GM21717 (cell line): ENCODE measurements around the gene SLC15A3.

ENCODE experiments used
- ATAC-seq: cut with Tn5 transposase; IDR thresholded peaks from one replicate; pipeline ENCODE4 v1.9.1; 2021; ENCODE audit warnings: mild to moderate bottlenecking, moderate library complexity; ENCODE audit not compliant: unreplicated experiment

Gene SLC15A3

GRCh38 chr11:60899046-60899936 is 52.7 kb downstream of the SLC15A3 start:
- ATAC-seq, result no peak

- ATAC-seq, result no peak
Observed at GRCh38 chr11:60897496-60897895, 54.5 kb downstream of the SLC15A3 start.

GRCh38 chr11:60895687-60896086 is 56.3 kb downstream of the SLC15A3 start:
- no peak for ATAC-seq

GRCh38 chr11:60891103-60891741 is 60.8 kb downstream of the SLC15A3 start:
- no peak for ATAC-seq

GRCh38 chr11:60890696-60891095 is 61.3 kb downstream of the SLC15A3 start:
- no peak for ATAC-seq

GRCh38 chr11:60889869-60890311 is 62.1 kb downstream of the SLC15A3 start:
- no peak for ATAC-seq

GRCh38 chr11:60887556-60887955 is 64.4 kb downstream of the SLC15A3 start:
- ATAC-seq, result no peak
